ENCODE measurements around the gene SAT1.

DNA sequence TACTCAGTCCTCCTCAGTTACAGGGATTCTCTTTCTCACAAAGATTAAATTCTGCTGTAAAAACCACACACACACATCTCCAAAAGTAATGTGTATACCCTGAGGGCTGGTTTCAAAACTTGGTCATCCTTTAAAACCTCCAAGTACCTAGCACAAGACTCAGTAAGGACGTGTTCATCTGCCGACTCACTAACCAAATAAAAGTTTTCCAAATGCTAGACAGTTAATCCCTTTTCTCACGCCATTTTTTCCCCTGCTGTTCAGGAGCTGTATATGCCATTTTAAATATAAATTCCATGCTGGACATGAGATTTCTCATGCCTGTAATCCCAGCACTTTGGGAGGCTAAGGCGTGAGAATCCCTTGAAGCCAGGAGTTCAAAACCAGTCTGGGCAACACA lies 3.9 kb upstream of the SAT1 start:
- TF ChIP-seq POLR2A (IDR thresholded peaks at IDR 0.05; ENCODE audit: low read depth, low read length) (no peak), POLR2AphosphoS5 (IDR thresholded peaks at IDR 0.05; ENCODE audit: low read depth, low read length) (no peak), TAF1 (IDR thresholded peaks at IDR 0.05; ENCODE audit: borderline replicate concordance, low read depth, low read length) (no peak)

All from GM12892 (cell line).